GM12892 (cell line): ENCODE results near the gene PMIS2.

ENCODE experiments used
- DNase-seq: peaks from one replicate; pipeline ENCODE4 v3.0.0; 2011; ENCODE audit not compliant: insufficient read length
- FAIRE-seq: peaks from 2 replicates; lab custom pipeline; 2011; peaks lifted over from hg19 to GRCh38; lab: Jason Lieb, UNC
- POLR2A ChIP-seq: IDR thresholded peaks from 2 replicates; pipeline ENCODE4 v1.6.1; 2011; ENCODE audit warnings: low read depth, low read length, control low read depth
- POLR2AphosphoS5 ChIP-seq: IDR thresholded peaks from 2 replicates; pipeline ENCODE4 v1.6.1; 2011; ENCODE audit warnings: low read depth, low read length, control low read depth
- TAF1 ChIP-seq: IDR thresholded peaks from 2 replicates; pipeline ENCODE4 v1.6.1; 2011; ENCODE audit warnings: low read depth, mild to moderate bottlenecking, control low read depth, low read length, borderline replicate concordance

PMIS2 gene

DNA sequence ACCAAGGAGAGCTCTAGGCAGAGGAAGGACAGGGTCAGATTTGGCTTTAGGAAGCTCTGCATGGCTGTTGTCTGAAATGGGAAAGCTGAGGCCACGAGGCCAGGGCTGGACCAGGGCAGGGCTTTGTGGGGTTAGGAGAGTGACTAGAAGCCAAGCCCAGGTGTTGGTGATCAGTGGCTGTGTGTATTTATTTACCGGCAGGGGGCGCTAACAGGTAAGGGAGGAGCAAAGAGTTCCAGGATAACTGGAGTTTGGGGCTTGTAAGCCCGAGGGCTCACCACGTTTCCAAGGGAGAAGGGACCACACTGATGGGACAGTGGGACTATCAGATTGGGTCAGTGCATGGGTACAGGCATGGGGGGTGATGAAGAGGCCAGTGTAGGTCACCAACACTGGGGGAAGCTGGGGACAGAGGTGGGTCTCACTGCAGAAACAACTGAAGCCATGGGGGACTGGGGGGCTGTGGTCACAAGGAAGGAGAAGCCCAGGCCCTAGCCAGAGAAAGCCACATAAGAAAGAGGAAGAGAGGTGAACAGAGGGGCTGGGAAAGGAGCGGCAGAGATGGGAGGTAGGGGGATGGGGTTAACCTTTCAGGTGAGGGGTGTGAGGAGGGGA, 36.7 kb upstream of the PMIS2 start:
- DNase-seq, result peak; percentile 73
- no peak for TF ChIP-seq POLR2AphosphoS5
- no peak; the same call in 1 of the 2 replicates for TF ChIP-seq POLR2A
- no peak for TF ChIP-seq TAF1
- FAIRE-seq, result peak; percentile 86

DNA sequence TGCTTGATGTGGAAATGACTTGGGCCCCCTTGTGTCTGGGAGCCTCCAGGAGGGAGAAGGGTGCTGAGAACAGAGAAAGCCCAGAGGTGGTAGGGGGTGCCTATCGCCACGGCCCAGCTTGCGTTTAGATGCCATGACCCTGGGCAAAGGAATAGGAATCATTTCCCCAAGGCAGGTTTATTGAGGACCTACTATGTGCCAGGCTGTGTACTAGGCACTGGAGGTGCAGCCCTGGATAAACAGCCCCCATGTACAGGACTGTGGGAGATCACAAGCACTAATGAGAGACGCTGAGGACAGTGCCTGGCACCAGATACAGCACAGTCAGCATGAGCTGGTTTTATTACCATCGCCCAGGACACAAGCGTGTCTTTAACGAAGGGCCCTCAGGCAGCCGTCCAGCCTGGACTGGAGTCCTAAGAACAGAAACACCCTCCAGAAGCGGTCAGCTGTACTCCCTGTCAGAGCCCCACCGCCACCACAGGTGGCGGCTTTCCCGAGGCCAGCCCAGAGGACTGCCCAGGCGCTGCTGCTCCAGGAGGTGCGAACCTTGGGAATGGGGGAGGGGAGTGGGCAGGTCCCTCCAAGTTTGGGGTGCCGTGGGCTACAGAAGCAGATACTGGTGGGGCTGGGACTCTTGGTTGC, 36.0 kb upstream of the PMIS2 start:
- FAIRE-seq (no peak), DNase-seq (no peak)
- no peak for TF ChIP-seq POLR2A
- no peak for TF ChIP-seq TAF1

DNA sequence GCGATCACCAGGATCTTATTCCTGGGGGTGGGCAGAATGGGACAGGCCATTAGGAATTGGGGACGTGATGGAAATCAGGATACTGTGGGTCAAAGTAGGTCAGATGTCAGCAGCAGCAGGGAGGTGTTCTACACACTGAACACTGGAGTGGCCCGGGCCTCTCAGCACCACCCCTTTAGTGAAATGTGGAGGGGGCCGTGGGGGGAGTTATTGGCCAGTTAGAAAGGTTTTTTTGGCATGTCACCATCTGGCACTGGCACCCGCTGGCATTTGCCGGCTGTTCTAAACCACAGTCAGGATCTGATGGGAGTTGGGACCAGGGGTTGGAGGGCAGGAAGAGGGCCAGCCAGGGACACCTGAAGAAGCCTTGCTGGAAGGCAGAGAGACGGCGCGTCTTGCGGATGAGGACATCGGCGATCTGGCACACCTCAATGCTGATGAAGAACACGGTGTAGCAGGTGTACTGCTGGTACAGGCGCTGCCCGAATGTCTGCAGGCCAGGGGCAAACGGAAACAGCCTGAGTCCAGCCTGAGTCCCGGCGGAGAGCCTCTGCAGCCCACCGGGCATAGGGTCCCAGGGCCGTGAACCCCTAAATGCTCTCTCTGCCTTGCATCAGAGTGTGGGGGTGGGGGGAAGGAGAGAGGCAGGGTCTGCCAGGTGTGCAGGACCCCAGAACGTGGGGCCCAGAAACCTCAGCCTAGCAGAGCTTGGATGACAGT, 34.7 kb upstream of the PMIS2 start:
- TF ChIP-seq POLR2AphosphoS5 (no peak), POLR2A (no peak), TAF1 (no peak)
- FAIRE-seq (no peak), DNase-seq (no peak)

DNA sequence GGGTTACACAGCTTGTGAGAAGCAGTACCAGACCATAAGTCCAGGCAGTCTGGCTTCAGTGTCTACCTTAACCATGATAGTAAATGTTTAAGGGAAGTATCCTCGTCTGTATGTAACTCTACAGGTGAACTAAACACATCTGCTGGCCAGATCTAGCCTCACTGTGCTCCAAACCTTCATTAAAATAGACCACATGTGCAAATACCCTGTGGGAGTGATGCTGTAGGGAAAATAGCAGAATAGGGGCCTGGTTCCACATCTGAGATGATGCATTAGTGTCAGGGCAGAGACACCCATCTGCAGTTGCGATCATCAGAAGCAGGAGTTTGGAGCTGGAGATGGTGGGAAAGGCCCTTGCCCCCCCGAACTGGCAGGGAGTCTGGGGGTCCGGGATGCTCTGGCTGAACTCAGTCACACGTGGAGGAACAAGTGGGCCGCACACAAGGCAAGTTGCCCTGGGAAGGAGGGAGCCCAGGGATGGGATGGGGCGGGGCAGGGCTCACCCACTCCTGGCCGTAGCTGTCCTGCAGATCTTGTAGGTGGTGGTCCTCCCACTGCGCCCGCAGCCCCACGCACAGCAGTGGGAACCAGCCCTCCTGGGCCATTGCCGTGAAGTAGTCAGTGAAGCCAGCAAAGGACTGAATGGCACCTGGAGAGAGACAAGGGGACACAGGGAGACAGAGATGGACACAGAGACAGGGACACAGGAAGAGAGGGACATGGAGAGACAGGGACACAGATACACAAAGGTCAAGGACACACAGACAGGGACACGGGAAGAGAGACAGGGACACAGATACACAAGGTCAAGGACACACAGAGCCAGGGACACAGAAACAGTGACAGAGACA, 33.2 kb upstream of the PMIS2 start:
- FAIRE-seq (no peak), DNase-seq (no peak)
- TF ChIP-seq POLR2AphosphoS5, result no peak
- TF ChIP-seq TAF1, result no peak
- no peak for TF ChIP-seq POLR2A

DNA sequence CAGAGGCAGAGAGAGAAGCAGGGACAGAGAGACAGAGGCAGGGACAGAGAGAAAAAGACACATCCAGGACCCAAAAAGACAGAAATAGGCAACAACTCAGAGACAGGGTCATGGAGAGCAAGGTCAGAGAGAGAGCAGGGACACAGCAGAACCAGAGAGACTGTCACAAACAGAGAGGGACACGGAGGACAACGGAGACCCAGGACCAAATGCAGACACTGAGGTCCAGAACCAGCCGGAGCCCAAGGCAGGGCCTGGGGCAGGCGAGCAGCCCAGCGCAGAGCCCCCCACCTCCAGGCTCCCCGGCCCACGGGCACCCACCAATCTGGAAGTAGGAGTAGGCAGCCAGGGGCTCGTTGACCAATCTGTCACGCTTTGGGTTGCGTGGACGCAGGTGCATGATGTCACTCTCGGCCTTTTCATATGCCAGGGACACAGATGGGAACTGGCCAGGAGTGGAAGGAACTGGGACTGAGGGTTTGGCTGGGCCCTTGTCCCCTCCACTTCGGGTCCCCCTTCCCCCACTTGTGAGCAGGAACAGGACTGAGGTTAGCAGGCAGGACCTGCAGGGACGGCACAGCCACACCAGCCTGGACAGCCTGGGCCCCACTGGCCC, 32.5 kb upstream of the PMIS2 start:
- FAIRE-seq (no peak), DNase-seq (no peak)
- no peak for TF ChIP-seq POLR2AphosphoS5
- TF ChIP-seq POLR2A, result no peak
- no peak for TF ChIP-seq TAF1

DNA sequence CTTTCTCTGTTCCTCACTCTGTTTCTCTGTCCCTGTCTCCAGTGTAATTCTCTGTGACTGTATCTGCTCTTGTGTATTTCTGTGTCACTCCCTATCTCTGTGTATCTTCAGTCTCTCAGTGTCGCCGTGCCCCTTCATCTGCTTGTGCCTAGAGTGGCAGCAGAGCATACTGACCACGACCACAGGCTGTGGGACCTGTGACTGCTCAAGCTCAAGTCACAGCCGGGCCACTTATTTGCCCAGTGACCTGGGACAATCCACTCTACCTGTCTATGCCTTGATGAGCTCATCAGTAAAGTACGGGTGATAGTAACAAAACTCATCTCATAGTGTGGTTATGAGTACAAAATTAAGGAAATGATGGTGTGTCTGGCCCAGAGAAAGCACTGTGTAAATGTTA, 31.9 kb upstream of the PMIS2 start:
- TF ChIP-seq POLR2AphosphoS5 (no peak), POLR2A (no peak), TAF1 (no peak)
- DNase-seq (no peak), FAIRE-seq (no peak)

DNA sequence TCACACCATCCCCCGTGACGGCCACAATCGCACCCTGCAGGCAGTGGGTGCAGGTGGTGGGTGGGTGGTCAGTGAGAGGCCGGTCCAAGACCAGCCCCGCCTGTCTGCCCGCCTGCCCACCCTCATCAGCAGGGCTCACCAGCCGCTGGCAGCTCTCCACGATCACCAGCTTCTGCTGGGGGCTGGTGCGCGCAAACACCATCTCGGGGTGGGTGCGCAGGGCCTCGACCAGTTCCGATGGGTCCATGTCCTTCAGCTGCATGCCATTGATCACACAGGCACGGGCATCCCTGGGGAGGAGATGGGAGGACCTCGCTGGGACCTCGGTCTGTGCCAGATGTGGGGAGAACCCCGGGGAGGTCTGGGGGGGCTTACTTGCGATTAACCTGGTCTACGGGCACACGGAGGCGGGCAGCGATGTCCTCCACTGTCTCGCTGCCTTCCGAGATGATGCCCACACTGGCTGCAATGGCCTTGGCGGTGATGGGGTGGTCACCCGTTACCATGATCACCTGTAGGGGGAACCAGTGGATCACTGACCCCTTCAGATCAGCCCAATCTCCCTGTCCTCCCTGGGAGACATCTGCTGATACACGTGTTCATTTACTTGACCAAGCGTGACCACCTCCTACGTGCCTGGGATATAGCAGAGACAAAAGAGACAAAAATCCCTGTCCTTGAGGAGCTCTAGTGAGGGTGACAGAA, 30.5 kb upstream of the PMIS2 start:
- no peak for TF ChIP-seq POLR2AphosphoS5
- TF ChIP-seq TAF1, result no peak
- no peak for TF ChIP-seq POLR2A
- DNase-seq, result no peak
- FAIRE-seq, result no peak

DNA sequence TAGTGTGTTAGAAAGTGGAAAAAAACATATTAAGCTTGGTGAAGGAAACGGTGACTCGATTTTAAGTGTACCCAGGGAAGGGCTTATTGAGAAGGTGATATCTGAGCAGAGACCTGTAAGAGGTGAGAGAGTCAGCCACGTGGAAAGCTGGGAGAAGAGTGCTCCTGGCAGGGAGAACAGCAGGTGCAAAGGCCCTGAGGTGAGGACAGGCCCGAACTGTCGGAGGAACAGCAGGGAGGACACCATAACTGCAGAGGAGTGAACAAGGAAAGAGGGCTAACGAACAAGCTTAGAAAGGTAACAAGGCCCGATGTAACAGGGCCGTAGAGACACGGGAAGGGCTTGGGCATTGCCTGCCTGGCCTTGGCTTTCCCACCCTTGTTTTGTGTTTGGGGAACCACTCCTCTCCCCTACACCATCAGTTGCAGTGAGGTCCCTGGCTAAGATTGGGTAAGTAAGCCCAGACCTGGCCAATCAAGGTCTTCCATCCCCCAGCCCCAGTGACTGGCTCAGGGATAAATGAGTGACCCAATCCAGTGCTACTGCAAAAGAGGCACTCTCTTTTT, 29.9 kb upstream of the PMIS2 start:
- no peak for DNase-seq
- FAIRE-seq, result no peak
- no peak for TF ChIP-seq POLR2AphosphoS5
- TF ChIP-seq TAF1, result no peak
- no peak for TF ChIP-seq POLR2A

DNA sequence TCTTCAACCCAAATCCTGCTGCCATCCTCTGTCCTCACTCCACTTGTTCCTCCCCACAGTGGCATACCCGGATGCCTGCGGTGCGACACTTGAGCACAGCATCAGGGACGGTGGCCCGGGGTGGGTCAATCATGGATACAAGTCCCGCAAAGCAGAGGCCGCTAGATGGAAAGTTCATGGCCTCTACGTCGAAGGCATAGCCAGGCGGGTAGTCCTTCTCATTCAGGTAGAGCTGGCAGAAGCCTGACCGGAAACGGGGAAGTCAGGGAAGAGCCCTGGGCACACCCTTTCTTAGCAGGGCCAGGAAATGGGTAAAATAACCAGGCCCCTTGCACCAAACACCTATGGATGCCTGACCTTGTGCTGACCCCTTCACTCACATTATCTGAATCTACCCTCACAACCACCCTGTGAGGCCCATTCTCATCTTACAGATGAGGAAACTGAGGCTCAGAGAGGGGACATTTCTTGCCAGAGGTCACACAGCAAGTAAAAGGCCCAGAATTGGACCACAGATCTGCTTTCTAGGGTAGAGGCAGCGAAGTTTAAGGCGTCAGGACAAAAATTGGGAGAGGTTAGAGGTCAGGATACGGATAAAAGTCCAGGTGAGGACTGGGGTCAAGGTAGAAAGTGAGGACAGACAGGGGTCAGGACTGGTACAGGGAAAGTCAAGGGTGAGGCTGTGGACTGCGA, 29.0 kb upstream of the PMIS2 start:
- DNase-seq (no peak), FAIRE-seq (no peak)
- TF ChIP-seq POLR2A (no peak), POLR2AphosphoS5 (no peak)
